HCT116 (cell line): ENCODE data around the gene SYT7.

Source experiments
- ATF3 ChIP-seq: IDR thresholded peaks from 2 replicates; pipeline ENCODE4 v1.6.1; 2012
- CEBPB ChIP-seq: IDR thresholded peaks from 2 replicates; pipeline ENCODE4 v1.6.1; 2012; ENCODE audit warnings: low read depth
- CTCF ChIP-seq, 3 experiments: fragments of 200-600 bp in 1 of 3; sonication (generic) in 1 of 3; IDR thresholded peaks in 2 of 3; conservative IDR thresholded peaks in 1 of 3; 2 replicates each; pipeline ENCODE4 v1.5.1; 2012 to 2017; ENCODE audit warnings: low read depth in 2 of 3, low read length in 2 of 3, antibody characterized with exemption in 1 of 3, borderline replicate concordance in 1 of 3, control low read depth in 1 of 3, mild to moderate bottlenecking in 1 of 3, mixed read lengths in 1 of 3, mixed run types in 1 of 3, moderate library complexity in 1 of 3; ENCODE audit not compliant: insufficient read depth in 1 of 3
- EGR1 ChIP-seq: IDR thresholded peaks from 2 replicates; pipeline ENCODE4 v1.6.1; 2012; ENCODE audit warnings: low read depth
- FOSL1 ChIP-seq: IDR thresholded peaks from 2 replicates; pipeline ENCODE4 v1.6.1; 2012; ENCODE audit warnings: low read depth
- JUND ChIP-seq: IDR thresholded peaks from 2 replicates; pipeline ENCODE4 v1.6.1; 2012
- MAX ChIP-seq: IDR thresholded peaks from 2 replicates; pipeline ENCODE4 v1.6.1; 2012
- POLR2A ChIP-seq: IDR thresholded peaks from 2 replicates; pipeline ENCODE4 v1.7.0; 2011; ENCODE audit warnings: borderline replicate concordance; ENCODE audit not compliant: insufficient read depth, insufficient read length; ENCODE audit errors: extremely low read depth
- POLR2AphosphoS5 ChIP-seq: IDR thresholded peaks from 2 replicates; pipeline ENCODE4 v1.6.1; 2011; ENCODE audit warnings: mild to moderate bottlenecking, low read depth, low read length, moderate library complexity
- SIN3A ChIP-seq: IDR thresholded peaks from 2 replicates; pipeline ENCODE4 v1.6.1; 2012; ENCODE audit warnings: low read depth
- YY1 ChIP-seq: IDR thresholded peaks from 2 replicates; pipeline ENCODE4 v1.6.1; 2011; ENCODE audit warnings: low read length, low read depth, moderate library complexity, mild to moderate bottlenecking; ENCODE audit not compliant: insufficient replicate concordance; ENCODE audit errors: extremely low read depth

GRCh38 chr11:61617515-61617914 is 36.6 kb upstream of the SYT7 start:
- TF ChIP-seq CTCF (IDR thresholded peaks at IDR 0.05 in 2 of 3, conservative IDR thresholded peaks at IDR 0.05 in 1 of 3; ENCODE audit: borderline replicate concordance in 1 of 3, insufficient read depth in 1 of 3, low read depth in 2 of 3, low read length in 2 of 3) = peak in 2 of 3 experiments; percentile 3 to 37; a peak in 2 of 6 replicates
- TF ChIP-seq CEBPB = no peak
- TF ChIP-seq SIN3A = no peak
- no peak for TF ChIP-seq JUND
- TF ChIP-seq YY1 = no peak
- TF ChIP-seq POLR2AphosphoS5 = no peak
- no peak for TF ChIP-seq EGR1
- no peak for TF ChIP-seq FOSL1
- no peak for TF ChIP-seq ATF3
- TF ChIP-seq MAX = no peak
- no peak for TF ChIP-seq POLR2A
